ENCODE results near the gene MYMX. TPM values are rescaled to one million over a fixed set of nuclear protein-coding genes. Genes with fewer than 3 reads are reported as not detected.
A peak's percentile ranks its signal among the peaks of the same experiment; 100 is the strongest.

MYMX gene
- total and polyA plus RNA-seq, 2 of the 13 experiments (the other 11 are each of a cell fraction or from before 2014, with no cell fraction given): not detected

GRCh38 chr6:44245912-44246662, 29.4 kb downstream of the MYMX start (continued):
- TF ChIP-seq, protein P1, sequence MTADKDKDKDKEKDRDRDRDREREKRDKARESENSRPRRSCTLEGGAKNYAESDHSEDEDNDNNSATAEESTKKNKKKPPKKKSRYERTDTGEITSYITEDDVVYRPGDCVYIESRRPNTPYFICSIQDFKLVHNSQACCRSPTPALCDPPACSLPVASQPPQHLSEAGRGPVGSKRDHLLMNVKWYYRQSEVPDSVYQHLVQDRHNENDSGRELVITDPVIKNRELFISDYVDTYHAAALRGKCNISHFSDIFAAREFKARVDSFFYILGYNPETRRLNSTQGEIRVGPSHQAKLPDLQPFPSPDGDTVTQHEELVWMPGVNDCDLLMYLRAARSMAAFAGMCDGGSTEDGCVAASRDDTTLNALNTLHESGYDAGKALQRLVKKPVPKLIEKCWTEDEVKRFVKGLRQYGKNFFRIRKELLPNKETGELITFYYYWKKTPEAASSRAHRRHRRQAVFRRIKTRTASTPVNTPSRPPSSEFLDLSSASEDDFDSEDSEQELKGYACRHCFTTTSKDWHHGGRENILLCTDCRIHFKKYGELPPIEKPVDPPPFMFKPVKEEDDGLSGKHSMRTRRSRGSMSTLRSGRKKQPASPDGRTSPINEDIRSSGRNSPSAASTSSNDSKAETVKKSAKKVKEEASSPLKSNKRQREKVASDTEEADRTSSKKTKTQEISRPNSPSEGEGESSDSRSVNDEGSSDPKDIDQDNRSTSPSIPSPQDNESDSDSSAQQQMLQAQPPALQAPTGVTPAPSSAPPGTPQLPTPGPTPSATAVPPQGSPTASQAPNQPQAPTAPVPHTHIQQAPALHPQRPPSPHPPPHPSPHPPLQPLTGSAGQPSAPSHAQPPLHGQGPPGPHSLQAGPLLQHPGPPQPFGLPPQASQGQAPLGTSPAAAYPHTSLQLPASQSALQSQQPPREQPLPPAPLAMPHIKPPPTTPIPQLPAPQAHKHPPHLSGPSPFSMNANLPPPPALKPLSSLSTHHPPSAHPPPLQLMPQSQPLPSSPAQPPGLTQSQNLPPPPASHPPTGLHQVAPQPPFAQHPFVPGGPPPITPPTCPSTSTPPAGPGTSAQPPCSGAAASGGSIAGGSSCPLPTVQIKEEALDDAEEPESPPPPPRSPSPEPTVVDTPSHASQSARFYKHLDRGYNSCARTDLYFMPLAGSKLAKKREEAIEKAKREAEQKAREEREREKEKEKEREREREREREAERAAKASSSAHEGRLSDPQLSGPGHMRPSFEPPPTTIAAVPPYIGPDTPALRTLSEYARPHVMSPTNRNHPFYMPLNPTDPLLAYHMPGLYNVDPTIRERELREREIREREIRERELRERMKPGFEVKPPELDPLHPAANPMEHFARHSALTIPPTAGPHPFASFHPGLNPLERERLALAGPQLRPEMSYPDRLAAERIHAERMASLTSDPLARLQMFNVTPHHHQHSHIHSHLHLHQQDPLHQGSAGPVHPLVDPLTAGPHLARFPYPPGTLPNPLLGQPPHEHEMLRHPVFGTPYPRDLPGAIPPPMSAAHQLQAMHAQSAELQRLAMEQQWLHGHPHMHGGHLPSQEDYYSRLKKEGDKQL (CRISPR knock-in tag; IDR thresholded peaks at IDR 0.05; ENCODE audit: low read depth): no peak
- TF ChIP-seq, protein P2, sequence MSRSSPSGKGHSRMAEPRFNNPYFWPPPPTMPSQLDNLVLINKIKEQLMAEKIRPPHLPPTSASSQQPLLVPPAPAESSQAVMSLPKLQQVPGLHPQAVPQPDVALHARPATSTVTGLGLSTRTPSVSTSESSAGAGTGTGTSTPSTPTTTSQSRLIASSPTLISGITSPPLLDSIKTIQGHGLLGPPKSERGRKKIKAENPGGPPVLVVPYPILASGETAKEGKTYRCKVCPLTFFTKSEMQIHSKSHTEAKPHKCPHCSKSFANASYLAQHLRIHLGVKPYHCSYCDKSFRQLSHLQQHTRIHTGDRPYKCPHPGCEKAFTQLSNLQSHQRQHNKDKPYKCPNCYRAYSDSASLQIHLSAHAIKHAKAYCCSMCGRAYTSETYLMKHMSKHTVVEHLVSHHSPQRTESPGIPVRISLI (CRISPR knock-in tag; IDR thresholded peaks at IDR 0.05; ENCODE audit: borderline replicate concordance): peak; percentile 76
- no peak for TF ChIP-seq ZFAT (CRISPR knock-in tag; conservative IDR thresholded peaks at IDR 0.05)
- peak; percentile 83 for TF ChIP-seq ZNF329 (CRISPR knock-in tag; IDR thresholded peaks at IDR 0.05; ENCODE audit: low read depth)
- TF ChIP-seq ZNF33A (CRISPR knock-in tag; IDR thresholded peaks at IDR 0.05; ENCODE audit: borderline replicate concordance): peak; percentile 89; the same call in 1 of the 2 replicates
- TF ChIP-seq SYNCRIP (IDR thresholded peaks at IDR 0.05; ENCODE audit: insufficient read depth, low read depth, low read length): no peak
- peak; percentile 35 for TF ChIP-seq TAF15 (IDR thresholded peaks at IDR 0.05; ENCODE audit: low read depth, low read length, poor library complexity, severe bottlenecking)
- TF ChIP-seq IRF2 (CRISPR knock-in tag; IDR thresholded peaks at IDR 0.05): peak; percentile 82
- TF ChIP-seq SRSF4 (IDR thresholded peaks at IDR 0.05; ENCODE audit: low read depth, low read length, poor library complexity, severe bottlenecking): no peak
- TF ChIP-seq, protein P3, sequence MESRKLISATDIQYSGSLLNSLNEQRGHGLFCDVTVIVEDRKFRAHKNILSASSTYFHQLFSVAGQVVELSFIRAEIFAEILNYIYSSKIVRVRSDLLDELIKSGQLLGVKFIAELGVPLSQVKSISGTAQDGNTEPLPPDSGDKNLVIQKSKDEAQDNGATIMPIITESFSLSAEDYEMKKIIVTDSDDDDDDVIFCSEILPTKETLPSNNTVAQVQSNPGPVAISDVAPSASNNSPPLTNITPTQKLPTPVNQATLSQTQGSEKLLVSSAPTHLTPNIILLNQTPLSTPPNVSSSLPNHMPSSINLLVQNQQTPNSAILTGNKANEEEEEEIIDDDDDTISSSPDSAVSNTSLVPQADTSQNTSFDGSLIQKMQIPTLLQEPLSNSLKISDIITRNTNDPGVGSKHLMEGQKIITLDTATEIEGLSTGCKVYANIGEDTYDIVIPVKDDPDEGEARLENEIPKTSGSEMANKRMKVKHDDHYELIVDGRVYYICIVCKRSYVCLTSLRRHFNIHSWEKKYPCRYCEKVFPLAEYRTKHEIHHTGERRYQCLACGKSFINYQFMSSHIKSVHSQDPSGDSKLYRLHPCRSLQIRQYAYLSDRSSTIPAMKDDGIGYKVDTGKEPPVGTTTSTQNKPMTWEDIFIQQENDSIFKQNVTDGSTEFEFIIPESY (CRISPR knock-in tag; IDR thresholded peaks at IDR 0.05): no peak; the same call in 1 of the 2 replicates
- TF ChIP-seq, protein P4, sequence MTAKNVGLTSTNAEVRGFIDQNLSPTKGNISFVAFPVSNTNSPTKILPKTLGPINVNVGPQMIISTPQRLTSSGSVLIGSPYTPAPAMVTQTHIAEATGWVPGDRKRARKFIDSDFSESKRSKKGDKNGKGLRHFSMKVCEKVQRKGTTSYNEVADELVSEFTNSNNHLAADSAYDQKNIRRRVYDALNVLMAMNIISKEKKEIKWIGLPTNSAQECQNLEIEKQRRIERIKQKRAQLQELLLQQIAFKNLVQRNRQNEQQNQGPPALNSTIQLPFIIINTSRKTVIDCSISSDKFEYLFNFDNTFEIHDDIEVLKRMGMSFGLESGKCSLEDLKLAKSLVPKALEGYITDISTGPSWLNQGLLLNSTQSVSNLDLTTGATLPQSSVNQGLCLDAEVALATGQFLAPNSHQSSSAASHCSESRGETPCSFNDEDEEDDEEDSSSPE (CRISPR knock-in tag; IDR thresholded peaks at IDR 0.05): peak; percentile 86
- no peak for TF ChIP-seq ZNF30 (CRISPR knock-in tag; IDR thresholded peaks at IDR 0.05)
- no peak; the same call in 1 of the 2 replicates for TF ChIP-seq FOXK2 (IDR thresholded peaks at IDR 0.05)
